ENCODE measurements around the gene AFG1L.

The AFG1L gene

DNA sequence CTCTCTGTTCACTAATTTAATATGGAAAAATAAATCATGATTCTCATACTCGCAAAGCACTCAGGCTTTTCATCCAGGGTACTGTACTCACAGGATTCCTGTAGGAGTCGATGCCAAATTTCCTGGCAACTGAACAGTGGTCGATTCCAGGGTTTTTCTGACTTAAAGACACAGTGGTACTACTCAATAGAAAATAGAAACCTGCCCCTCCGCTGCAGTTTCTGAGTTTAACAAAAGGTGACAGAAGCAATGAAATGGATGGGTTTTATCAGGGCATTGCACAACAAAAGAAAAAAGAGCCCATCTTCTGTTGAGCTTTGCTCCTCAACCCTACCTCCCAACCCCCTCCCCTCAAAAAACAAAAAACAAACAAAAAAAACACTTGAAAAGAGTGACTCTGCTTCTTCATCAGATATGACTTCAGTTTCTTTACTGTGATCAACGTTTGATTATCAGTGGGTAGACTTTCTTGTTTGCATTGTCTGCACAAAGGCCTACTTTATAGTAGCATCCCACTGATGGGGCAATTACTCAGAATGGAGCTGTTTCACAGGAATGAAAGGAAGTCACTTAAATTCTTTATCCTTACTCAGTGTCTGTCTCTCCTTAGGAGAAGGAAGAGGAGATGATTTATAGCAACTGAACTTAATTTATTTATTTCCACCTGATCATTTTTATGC lies 169.7 kb downstream of the AFG1L start:
- no peak for DNase-seq

DNA sequence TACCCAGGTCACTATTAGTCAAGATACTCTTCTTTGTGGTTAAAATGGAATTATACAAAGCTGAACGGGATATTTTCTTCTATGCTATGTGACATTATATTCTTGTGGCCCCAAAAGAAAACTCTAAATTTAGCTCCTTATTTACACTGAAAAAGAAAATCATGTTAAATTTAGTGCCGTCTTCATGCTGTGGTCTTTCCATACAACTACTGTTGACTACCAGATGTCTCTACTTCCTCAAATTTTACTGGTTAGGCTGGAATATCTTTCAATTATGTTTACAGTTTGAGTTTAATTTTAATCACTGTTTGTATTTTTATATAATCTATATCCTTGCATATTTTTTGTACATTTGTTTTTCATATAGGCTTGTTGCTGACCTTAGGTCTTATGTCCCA lies 170.2 kb downstream of the AFG1L start:
- DNase-seq = no peak

DNA sequence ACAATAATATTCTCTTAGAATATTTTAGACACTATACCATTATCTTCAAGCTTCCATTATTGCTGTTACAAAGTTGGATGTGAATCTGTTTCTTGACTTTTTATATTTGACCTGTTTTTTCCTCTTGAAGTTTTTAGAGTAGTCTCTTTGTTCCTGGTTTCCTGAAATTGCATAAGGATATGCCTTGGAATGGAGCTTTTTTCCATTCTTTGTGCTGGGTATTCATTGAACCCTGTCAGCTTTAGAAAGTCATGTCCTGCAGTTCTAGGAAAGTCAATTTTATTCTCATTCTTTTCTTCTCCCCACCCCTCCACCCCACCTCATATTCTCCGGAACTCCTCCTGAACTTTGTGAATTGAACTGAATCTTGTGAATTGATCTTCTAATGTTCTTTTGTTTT lies 173.5 kb downstream of the AFG1L start:
- DNase-seq = no peak

DNA sequence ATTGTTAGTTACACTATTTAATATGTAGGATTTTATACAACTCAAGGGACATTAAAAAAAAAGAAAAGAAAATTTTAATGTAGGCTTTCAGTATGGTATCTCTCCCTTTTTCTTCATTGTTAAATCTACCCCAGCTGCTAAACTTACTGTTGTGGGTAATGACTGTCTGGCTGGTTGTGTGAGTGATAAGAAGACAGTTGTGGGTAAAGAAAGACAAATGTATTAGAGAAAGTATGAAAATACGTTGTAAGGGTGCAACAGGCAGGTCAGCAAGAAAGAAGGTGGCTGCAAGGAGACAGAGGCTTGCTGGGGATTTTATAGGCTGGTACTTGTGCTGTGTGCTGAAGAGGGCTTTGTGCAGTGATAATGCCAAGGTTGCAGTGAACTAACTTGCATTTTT lies 174.5 kb downstream of the AFG1L start:
- no peak for DNase-seq

DNA sequence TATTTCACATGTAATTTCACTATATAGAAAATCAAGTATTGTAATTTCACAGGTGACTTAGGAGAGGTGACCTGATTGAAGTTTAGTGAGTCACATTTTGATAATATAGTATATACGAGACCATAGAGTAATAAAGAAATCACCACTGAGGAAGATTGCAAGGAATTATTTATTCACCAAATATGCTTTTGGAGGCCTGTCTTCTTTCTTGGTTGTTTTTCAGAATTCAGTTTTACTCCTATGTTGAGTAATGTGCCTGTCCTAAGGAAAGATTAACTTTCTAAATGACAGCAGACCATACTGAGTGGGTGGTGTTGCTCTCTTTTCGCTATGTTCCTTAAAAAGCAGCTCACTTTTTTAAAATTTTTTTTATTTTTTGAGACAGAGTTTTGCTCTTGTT lies 178.3 kb downstream of the AFG1L start:
- DNase-seq = no peak

DNA sequence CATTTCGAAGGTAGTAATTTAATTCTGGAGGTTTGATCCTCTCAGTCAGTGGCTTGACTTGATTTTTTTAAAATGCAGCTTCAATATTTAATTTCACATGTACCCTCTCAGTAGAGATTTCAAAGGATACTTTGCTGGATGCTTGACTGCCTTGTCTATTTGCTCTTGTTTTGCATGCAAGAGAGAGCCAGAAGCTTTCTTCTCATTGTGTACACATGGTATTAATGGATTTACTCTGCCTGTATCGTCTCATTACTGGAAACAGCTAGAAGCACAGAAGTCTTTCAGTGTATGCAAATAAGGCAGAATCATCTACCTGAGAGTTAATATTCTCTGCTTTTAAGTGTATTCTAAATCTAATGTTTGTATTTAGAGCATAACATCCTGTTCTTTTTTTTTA lies 181.5 kb downstream of the AFG1L start:
- no peak for DNase-seq

DNA sequence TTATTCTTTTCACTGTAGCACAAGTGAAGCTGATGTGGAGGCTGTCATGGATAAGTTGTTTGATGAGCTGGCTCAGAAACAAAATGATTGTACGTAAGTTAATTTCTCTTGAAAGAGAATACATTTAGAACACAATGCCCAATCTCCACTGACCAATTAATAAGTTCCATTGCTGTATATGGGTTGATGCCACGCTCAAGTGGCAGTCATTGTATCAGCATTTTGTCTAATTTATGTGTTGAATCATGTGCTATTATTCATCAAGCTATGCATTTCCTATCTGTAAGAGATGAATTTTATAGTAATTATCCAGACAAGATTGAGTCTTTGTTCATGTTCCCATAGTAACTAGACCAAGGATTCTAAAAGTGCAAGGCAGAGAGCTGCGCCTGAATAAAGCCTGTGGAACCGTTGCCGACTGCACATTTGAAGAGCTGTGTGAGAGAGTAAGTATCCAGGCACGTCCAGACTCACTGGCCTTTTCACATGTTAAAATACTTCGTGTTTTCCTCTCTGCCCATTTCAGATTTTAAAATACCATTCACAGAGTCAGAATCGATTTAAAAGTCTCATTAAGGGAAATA lies 182.1 kb downstream of the AFG1L start:
- no peak for DNase-seq

DNA sequence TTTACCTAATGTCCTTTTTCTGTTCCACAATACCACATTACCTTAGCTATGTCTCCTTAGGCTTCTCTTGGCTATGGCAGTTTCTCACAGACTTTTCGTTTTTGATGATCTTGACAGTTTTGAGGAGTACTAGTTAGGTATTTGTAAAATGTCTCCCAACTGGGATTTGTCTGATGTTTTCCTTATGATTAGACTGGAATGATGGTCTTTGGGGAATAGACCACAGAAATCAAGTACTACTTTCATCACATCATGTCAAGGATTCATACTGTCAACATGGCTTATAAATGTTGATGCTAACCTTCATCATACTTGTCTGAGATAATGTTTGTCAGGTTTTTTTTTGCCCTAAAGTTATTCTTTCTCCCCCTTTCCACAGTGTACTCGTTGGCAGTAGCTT lies 187.7 kb downstream of the AFG1L start:
- DNase-seq = no peak

DNA sequence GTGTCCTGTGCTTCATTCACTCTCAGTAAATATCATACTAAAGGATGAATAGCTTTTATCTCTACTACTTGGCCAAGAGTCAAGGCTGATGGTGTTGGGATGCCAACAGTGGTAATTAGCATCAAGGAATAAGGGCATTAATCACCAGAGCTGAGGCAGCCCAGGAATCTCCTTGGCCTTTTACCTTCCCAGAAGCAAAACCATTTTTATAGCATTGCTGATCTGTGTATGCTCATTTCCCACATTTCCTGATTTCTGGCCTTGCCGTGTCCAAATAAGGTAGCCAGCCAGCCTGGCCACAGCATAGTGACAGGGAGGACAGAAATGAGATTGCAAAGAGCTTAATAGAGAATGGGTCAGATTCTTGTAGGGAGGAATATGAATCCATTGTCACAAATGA lies 189.2 kb downstream of the AFG1L start:
- no peak for DNase-seq

DNA sequence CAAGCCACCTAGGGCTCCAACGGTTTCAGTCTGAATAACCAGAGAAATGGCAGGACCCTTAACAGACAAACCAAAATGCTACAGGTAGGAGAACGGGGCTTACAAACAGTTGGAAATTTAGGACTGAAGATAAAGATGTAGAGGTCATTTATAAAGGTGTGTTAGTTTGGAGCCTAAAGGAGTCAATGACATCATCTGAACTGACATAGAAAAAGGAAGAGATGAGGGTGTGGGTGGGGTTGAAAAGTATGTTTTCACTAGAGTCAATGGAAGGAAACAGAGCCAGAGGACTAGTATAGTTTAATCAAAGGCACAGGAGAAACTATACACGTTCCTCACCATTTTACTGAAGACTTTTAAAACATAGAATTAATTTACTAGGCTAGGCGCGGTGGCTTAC lies 194.8 kb downstream of the AFG1L start:
- no peak for DNase-seq

DNA sequence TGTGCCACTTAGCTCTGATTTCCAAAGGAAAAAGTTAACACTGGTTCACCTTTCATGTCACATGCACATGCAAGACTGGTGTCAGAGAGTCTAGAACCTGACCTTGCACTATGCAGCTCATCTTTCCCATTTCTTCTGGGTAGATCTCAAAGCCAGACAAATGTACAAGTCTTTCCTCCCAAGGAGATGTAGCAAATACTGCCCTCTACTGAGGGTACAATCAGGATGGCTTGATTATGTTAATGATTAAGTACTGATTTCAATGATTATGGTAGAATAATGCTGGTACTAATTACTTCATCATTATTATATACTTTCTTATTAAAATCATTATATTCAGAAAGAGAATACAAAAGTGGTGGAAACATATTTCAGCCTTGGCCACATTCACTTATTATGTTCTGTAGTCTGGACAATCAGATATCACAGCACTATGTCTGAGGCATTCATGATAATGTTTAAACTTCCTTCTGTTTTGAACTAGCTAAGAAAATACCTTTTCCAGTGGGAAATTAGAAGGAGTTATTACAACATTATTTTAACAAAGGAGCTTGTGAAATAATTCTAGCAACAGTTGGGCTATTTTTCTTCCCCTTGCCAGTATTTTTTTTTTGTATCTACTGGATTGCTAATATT lies 197.4 kb downstream of the AFG1L start:
- no peak for DNase-seq

DNA sequence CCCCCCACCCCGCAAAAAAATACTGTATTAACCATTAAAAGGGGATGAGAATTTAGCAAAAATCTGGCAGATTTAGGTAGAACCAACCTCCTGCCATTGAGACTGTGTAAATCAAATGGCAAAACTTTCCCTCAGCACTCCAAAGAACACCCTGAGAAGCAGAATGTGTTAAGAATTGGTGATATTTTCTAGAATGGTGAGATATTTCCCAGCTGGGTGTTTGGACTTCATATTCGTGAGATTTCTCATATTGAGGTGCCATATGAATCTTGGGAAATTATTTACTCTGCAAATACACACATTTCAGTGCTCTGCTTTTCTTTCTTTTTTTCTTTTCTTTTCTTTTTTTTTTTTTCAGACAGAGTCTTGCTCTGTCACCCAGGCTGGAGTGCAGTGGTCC lies 199.6 kb downstream of the AFG1L start:
- DNase-seq = no peak

DNA sequence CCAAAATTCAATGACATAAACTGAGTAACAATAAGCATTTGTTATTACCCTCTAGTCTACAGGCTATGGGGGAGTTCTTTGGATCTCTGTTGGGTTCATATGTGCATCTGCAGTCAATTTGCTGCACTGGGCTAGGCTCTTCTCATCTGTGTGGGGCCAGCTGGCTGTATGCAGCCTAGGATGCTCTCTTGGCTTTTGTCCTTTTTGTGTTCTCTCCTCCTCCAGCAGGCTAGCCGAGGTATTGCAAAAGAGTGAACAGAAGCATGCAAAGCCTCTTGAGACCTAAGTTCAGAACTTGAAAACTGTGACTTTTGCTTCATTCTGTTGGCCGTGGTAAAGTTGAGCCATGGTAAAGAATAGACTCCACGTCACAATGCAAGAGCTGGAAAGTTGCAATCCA lies 203.0 kb downstream of the AFG1L start:
- no peak for DNase-seq

DNA sequence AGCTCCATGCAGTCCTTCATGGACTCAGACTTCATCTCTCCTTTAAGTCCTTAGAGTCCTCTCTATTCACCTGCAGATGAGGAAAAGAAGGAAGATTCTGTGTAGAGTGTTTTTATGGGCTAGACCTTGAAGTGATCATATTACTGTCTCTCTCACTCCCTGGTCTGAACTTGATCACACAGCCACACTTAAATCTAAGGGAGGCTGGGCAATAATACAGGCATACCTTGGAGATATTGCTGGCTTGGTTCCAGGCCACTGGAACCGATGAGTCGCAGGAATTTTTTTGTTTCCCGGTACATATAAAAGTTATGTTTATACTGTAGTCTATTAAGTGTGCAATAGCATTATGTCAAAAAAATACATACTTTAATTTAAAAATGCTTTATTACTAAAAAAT lies 206.7 kb downstream of the AFG1L start:
- DNase-seq = no peak

DNA sequence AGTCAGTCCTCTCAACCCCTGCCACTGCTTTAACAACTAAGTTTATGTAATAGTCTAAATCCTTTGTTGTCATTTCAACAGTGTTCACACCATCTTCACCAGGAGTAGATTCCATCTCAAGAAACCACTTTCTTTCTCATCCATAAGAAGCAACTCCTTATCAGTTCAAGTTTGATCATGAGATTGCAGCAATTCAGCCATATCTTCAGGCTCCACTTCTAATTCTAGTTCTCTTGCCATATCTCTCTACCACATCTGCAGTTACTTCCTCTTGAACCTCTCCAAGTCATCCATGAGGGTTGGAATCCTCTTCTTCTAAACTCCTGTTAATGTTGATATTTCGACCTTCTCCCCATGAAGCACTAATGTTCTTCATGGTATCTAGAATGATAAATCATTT lies 208.0 kb downstream of the AFG1L start:
- DNase-seq = no peak

DNA sequence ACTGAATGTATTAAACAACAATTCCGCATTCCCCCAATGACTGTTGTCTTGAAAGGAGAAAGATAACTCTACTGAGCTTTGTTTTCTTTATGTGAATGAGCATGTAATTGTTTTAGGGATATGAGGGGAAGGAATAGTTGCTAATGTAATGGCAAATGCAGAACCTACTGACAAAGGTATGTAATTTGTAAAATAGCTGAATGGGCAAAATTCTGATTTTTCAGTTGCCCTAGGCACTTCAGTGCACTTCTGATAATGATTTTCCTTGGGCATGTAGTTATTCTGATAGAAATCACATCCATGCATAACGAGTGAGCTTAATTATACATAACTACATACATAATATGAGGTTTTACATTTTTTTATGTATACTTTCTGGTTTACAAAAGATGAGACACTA lies 212.5 kb downstream of the AFG1L start:
- DNase-seq = no peak

DNA sequence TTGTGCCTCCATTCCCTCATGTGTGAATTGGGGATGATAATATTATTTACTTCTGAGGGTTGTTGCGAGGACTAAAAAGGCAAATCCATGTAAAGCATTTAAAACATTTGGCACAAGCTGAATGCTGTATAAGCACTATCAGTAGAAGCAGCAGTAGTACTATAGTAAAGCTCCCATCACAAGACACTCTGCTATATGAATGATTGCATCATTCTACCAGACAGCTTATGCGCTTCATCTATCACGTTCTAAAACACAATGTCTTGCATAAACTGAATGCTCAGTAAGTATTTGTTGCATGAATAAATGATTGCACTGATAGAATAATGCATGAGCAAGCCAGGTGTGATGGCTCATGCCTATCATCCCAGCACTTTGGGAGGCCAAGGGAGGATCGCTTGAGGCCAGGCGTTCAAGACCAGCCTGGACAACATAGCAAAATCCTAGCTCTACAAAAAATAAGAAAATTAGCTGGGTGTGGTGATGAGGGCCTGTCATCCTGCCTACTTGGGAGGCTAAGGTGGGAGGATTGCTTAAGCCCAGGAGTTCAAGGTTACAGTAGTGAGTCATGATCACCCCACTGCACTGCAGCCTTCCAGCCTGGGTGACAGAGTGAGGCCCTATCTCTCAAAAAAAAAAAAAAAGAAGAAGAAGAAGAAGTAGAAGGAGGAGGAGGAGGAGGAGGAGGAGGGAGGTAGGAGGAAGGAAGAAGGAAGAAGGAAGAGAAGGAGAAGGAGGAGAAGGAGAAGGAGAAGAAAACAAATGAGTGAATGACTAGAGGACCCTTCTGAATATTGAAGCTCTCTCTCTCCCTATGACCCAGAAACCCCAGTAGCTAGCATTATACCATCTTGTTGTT lies 215.8 kb downstream of the AFG1L start:
- DNase-seq = no peak

DNA sequence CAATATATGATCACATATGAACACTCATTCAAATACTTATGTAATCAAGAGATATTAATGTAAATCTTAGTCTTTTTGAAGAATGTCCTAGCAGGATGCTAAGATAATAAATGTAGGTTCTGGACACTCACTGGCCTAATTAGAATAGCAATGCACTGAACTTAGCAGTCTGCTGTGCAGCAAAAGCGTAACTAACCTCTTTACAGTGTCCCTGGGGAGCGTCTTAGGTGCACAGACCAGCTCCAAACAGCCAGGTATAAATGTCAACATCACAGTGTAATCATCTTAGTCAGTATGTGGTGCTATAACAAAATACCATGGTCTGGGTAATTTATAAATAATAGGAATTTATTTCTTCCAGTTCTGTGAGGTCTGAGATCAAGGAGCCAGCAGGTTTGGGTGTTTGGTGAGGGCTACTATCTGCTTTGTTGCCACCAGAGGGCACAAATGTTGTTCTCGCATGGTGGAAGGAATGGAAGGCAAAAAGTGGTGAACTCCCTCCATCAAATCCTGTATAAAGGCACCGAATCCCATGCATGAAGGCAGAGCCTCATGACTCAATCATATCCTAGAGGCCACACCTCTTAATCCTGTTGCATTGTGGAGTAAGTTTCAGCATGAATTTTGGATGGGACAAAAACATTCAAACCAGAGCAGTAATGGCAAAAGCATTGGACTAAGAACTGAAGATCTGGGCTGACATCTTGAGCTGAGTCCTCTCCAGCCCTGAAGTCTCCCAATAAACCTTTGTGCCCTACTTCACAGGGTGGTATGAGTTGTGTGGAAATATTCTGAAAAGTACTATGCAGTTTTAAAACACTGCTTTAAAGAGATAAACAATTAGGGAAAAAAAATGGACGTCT lies 224.1 kb downstream of the AFG1L start:
- DNase-seq = no peak

DNA sequence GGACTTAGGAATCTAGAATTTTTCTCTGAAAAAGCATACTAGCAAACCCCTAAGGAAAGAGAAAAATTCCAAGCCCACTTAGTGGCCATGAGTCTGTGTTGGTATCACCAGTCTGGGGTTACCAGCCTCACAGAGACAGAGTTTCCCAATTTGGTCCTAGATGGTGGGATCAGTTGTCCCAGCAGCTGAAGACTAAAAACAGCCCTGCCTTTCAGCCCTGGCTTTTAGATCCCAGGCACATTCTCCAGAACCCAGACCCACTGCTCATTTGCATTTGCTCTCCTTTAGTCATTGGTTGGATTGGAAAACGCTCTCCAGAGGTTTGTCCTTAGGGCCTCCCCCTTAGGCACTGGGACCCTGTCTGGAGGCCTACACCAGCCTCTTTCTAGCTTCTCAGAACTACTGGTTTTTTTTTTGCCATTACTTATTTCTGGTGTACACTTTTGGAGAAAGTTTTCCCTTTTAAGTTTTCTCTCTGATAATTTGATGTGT lies 226.8 kb downstream of the AFG1L start:
- no peak for DNase-seq

DNA sequence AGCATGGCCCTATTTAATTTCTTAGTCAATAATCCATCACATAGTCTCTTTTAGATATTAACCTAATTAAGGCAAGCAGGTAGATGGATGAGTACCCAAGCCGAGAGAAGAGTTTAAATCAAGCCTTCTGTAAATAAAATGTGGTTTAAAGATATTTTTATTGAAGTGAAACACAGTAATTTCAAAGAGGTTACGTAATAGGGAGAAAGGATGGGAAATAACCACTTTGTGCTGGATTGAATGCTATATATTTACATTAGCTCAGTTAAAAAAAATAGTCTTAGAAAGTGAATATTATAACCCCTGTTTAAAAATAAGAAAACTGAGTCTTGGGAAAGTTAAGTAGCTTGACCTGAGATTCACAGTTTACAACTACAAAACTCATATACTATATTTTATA lies 228.8 kb downstream of the AFG1L start:
- no peak for DNase-seq

DNA sequence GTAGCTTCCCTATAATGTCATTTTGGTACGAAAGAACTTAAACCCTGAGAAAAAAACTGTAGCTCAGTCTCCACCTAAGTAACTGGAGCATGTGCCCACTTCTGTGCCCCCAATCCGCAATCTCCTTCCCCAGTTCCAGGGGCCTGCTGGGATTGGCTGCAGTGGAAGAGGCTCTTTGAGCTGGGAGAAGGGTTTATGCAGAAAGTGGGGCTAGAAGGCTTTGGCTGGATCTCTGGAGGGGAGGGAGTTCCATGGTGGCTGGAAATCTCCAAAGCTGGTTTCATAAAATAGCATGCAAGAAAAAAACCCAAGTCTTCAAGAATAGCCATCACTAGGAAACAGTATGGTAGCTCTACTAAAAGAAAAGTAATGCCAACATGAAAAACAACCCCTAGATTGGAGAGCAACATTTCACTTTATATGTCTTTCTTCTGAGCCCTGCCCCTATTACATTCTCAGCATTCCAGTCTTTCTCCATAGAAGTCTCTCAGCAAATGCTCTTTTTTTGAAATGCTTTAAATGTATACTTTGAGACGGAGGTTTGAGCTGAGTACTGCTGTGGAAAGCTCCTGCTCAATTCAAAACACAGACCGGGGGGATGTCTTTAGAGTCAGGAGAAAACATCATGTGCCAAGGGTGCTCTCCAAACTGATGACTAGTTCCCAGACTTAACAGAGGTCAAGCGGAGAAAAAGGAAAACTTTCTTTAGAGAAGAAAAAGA lies 229.8 kb downstream of the AFG1L start:
- DNase-seq = no peak

DNA sequence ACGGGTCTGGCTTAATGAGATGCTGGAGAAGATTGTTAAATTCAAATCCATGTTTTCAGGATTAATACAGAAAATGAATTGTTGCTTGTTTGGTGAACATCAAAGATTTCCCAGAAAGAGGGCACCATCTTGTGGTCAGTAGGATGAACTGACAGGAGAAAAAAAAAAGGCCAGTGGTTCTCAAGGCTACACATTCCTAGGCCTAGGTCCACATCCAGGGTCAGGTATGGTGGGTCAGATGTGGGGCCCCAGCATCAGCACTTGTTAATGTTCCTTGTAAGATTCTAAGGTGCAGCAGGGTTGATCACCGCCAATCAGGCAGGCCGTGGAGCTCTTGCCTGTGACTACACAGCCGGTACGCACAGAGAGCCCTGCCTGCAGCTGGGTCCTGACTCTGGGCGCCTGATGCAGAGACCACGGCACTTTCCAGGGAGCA lies 231.9 kb downstream of the AFG1L start:
- no peak for DNase-seq
